B cell (primary cell): Measurements from ENCODE around the gene FAM3D. TPM values are rescaled to one million over a fixed set of nuclear protein-coding genes. Genes with fewer than 3 reads are reported as not detected.

Experiments used
- ATAC-seq: fragments of 200-7000 bp; cut with Tn5 transposase; one replicate; pipeline ENCODE4 v1.10.0; 2021; ENCODE audit warnings: low read depth, mild to moderate bottlenecking, moderate number of reproducible peaks, moderate library complexity
- CTCF ChIA-PET: fragments of 350-600 bp; sonication (Branson Sonifier 250); formaldehyde crosslinking; loops from one replicate; lab custom pipeline; 2021; ENCODE audit warnings: antibody characterized with exemption, inconsistent platforms; lab: Charles Lee
- POLR2A ChIA-PET: fragments of 350-600 bp; sonication (Branson Sonifier 250); formaldehyde crosslinking; loops from one replicate; lab custom pipeline; 2021; ENCODE audit warnings: antibody characterized with exemption; lab: Charles Lee
- DNase-seq: peaks from one replicate; pipeline ENCODE4 v3.0.0; 2013
- H2AFZ ChIP-seq: 2 replicates; pipeline ENCODE4 v1.6.1; 2012; ENCODE audit warnings: mild to moderate bottlenecking, low read depth, low read length; ENCODE audit not compliant: insufficient read depth, poor library complexity, severe bottlenecking
- H3K27ac ChIP-seq, 2 donors: 1 replicate in 1 of 2; 2 replicates in 1 of 2; pipeline ENCODE4 v1.5.1; 2012 to 2013; ENCODE audit warnings: low read length in 2 of 2, mild to moderate bottlenecking in 2 of 2, moderate library complexity in 1 of 2
- H3K27me3 ChIP-seq, 4 experiments: fragments of 200-600 bp in 1 of 4; sonication (generic) in 1 of 4; replicated peaks in 1 of 4; 1 replicate in 2 of 4; 2 replicates in 2 of 4; pipeline versions ENCODE4 v1.6.1 to v1.7.0; 2013 to 2016; ENCODE audit warnings: low read length in 3 of 4, mild to moderate bottlenecking in 2 of 4, mixed read lengths in 1 of 4, moderate library complexity in 1 of 4; ENCODE audit not compliant: insufficient read depth in 4 of 4, control insufficient read depth in 3 of 4; ENCODE audit errors: control extremely low read depth in 1 of 4
- H3K36me3 ChIP-seq, 2 experiments: replicated peaks in 1 of 2; 1 replicate in 1 of 2; 2 replicates in 1 of 2; pipeline versions ENCODE4 v1.6.1 to v1.7.1; 2013; ENCODE audit warnings: low read length in 1 of 2; ENCODE audit not compliant: insufficient read depth in 2 of 2, control insufficient read depth in 1 of 2; ENCODE audit errors: control extremely low read depth in 1 of 2, extremely low read depth in 1 of 2
- H3K4me1 ChIP-seq, 2 donors: fragments of 200-600 bp in 1 of 2; sonication (generic) in 1 of 2; 1 replicate in 1 of 2; 2 replicates in 1 of 2; pipeline versions ENCODE4 v1.5.1 to v1.6.1; 2013 to 2017; ENCODE audit warnings: low read length in 2 of 2; ENCODE audit not compliant: control insufficient read depth in 2 of 2, insufficient read depth in 2 of 2
- H3K4me2 ChIP-seq: replicated peaks from 2 replicates; pipeline ENCODE3; 2012; ENCODE audit warnings: mild to moderate bottlenecking, low read depth, low read length; ENCODE audit not compliant: poor library complexity, severe bottlenecking
- H3K4me3 ChIP-seq, 5 experiments: fragments of 200-600 bp in 1 of 5; sonication (generic) in 1 of 5; 1 replicate in 3 of 5; 2 replicates in 2 of 5; pipeline versions ENCODE4 v1.5.1 to v1.7.0; 2011 to 2016; ENCODE audit warnings: low read length in 4 of 5, mild to moderate bottlenecking in 4 of 5, low read depth in 2 of 5, control low read depth in 1 of 5, moderate library complexity in 1 of 5; ENCODE audit not compliant: insufficient read depth in 1 of 5; ENCODE audit errors: control extremely low read depth in 1 of 5, extremely low read depth in 1 of 5
- H3K79me2 ChIP-seq: fragments of 200-600 bp; sonication (generic); one replicate; pipeline ENCODE4 v1.6.0; 2016; ENCODE audit warnings: low read length; ENCODE audit not compliant: control insufficient read depth, insufficient read depth
- H3K9ac ChIP-seq: fragments of 200-600 bp; sonication (generic); 2 replicates; pipeline ENCODE4 v1.6.1; 2017; ENCODE audit warnings: mild to moderate bottlenecking, low read length, moderate library complexity
- H3K9me3 ChIP-seq, 3 donors: one replicate each; pipeline versions ENCODE4 v1.6.1 to v1.7.1; 2013; ENCODE audit warnings: low read length in 2 of 3; ENCODE audit not compliant: control insufficient read depth in 2 of 3, insufficient read depth in 1 of 3; ENCODE audit errors: control extremely low read depth in 1 of 3
- H4K20me1 ChIP-seq: 2 replicates; pipeline ENCODE4 v1.6.0; 2012; ENCODE audit warnings: mild to moderate bottlenecking, low read length; ENCODE audit not compliant: insufficient read depth, control insufficient read depth, poor library complexity, severe bottlenecking
- H3K27ac Mint-ChIP-seq: one replicate; pipeline ENCODE4 v1.8.0; 2021; ENCODE audit warnings: mixed read lengths
- H3K27me3 Mint-ChIP-seq: one replicate; pipeline ENCODE4 v1.8.0; 2021; ENCODE audit warnings: mixed read lengths
- H3K4me1 Mint-ChIP-seq: one replicate; pipeline ENCODE4 v1.8.0; 2021; ENCODE audit warnings: mixed read lengths
- H3K4me3 Mint-ChIP-seq: one replicate; pipeline ENCODE4 v1.8.0; 2021; ENCODE audit warnings: mixed read lengths
- H3K9me3 Mint-ChIP-seq: one replicate; pipeline ENCODE4 v1.8.0; 2022; ENCODE audit warnings: mixed read lengths; ENCODE audit not compliant: insufficient read depth
- CTCF ChIP-seq: fragments of 200-600 bp; IDR thresholded peaks from one replicate; pipeline ENCODE4 v1.8.0; 2022; ENCODE audit warnings: antibody characterized with exemption, mild to moderate bottlenecking
- EZH2 ChIP-seq: IDR thresholded peaks from 2 replicates; pipeline ENCODE4 v1.6.1; 2012; ENCODE audit warnings: borderline replicate concordance, low read depth, mild to moderate bottlenecking, moderate library complexity, low read length; ENCODE audit not compliant: insufficient read depth, poor library complexity, severe bottlenecking
- WGBS: methylation state at CpG from one replicate; pipeline ENCODE4 v1.1.5; 2013; ENCODE audit warnings: missing lambda C conversion rate; ENCODE audit not compliant: insufficient coverage; 5-methylcytosine and 5-hydroxymethylcytosine counted together
- intact Hi-C: fragments of 100-400 bp; cut with micrococcal nuclease; formaldehyde crosslinking; loops from one replicate; pipeline ENCODE4 v1.10.0; 2022
- polyA plus RNA-seq: library from polyadenylated mRNA; depleted of rRNA; stranded (reverse); fragments of >200 nt; gene quantifications from 2 replicates; pipeline ENCODE4 v1.2.3, GENCODE V29; 2012
- total RNA-seq, 2 donors: library from RNA; stranded (reverse); fragments of 120-200 nt in 1 of 2; gene quantifications; 1 replicate in 1 of 2; 2 replicates in 1 of 2; pipeline versions ENCODE4 v1.2.3 to v1.2.4, GENCODE V29; 2013 to 2022

FAM3D gene
- total and polyA plus RNA-seq, 2 donors (not counting 1 experiment from before 2014, with no cell fraction given) = not detected

DNA sequence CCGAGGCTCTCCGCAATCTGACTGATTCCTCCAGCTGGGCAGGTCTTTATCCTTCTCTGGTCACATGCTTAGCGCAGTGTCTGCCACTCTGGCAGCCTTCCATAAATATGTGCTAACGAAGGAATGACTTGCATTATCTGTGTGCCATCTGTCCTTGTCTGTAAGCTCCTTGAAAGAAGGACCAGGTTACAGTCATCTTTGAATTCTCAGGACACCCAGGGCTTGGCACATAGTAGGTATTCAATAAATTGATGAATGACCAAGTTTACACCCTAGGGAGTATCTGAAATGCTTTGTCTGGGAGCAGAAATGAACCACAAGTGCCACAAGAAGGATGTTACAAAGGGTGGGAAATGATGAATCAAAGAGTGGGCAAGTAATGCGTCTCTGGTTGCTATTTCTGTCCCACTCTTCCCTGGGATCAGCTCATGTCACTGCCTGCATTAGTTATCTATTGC lies 16.5 kb upstream of the FAM3D start:
- Histone ChIP-seq H3K4me3 (no peak overlapping the region), H3K36me3 (no peaks in the 10 kb centered on the region), H3K27me3 (no peaks in the 10 kb centered on the region), H4K20me1 (no peaks in the 10 kb centered on the region), H3K9me3 (peaks cover 0 to 5% (median 0%) of the 10 kb centered on the region in 3 donors), H3K4me1 (no peaks in the 10 kb centered on the region), H3K9ac (no peak overlapping the region), H3K4me2 (no peak overlapping the region), H2AFZ (no peak overlapping the region), H3K79me2 (no peaks in the 10 kb centered on the region), H3K27ac (no peak overlapping the region)
- ATAC-seq (no peak), DNase-seq (no peak)
- no peak overlapping the region for H3K27ac Mint-ChIP-seq
- ChIA-PET CTCF (interaction anchor here (1.1 kb wide), 1 partner anchor 53 kb away, joined by 4 read pairs; no protein-coding TSS in a partner anchor), POLR2A (no interaction called here)
- H3K27me3 Mint-ChIP-seq = peaks cover 15% of the 10 kb centered on the region
- WGBS = 69% methylated on average over 3 of the region's 5 CpGs
- intact Hi-C loops = no loop called here
- no peak for TF ChIP-seq EZH2
- no peak for TF ChIP-seq CTCF
- no peak overlapping the region for H3K4me3 Mint-ChIP-seq
- H3K4me1 Mint-ChIP-seq = no peaks in the 10 kb centered on the region
- H3K9me3 Mint-ChIP-seq = no peaks in the 10 kb centered on the region

- Histone ChIP-seq H3K27ac (no peak overlapping the region), H2AFZ (no peak overlapping the region), H3K27me3 (no peaks in the 10 kb centered on the region), H3K9me3 (peaks cover 0 to 1% (median 0%) of the 10 kb centered on the region in 3 donors), H3K79me2 (no peaks in the 10 kb centered on the region), H3K36me3 (no peaks in the 10 kb centered on the region), H3K4me3 (no peak overlapping the region), H3K4me1 (no peaks in the 10 kb centered on the region), H4K20me1 (no peaks in the 10 kb centered on the region), H3K9ac (no peak overlapping the region), H3K4me2 (no peak overlapping the region)
- DNase-seq (no peak), ATAC-seq (no peak)
- intact Hi-C loops = no loop called here
- POLR2A ChIA-PET = no interaction called here
- H3K9me3 Mint-ChIP-seq = no peaks in the 10 kb centered on the region
- CTCF ChIA-PET = no interaction called here
- H3K4me1 Mint-ChIP-seq = no peaks in the 10 kb centered on the region
- no peak overlapping the region for H3K4me3 Mint-ChIP-seq
- peaks cover 19% of the 10 kb centered on the region for H3K27me3 Mint-ChIP-seq
- no CpG with 5 or more reads among the region's 2 CpGs for WGBS
- TF ChIP-seq EZH2 = no peak
- no peak for TF ChIP-seq CTCF
- no peak overlapping the region for H3K27ac Mint-ChIP-seq
These were observed 15.3 kb upstream of the FAM3D start for GRCh38 chr3:58681863-58682262.
